Cerebellar nuclear complex (tissue), 1 donor: Measurements from ENCODE around the gene LAMP2.

Experiments used
- DNase-seq, 2 experiments: peaks; one replicate each; lab custom pipeline; 2025; lab: John Stamatoyannopoulos, UW

LAMP2 gene

GRCh38 chrX:120456973-120457372 is 12.1 kb downstream of the LAMP2 start:
- no peak for DNase-seq

DNA sequence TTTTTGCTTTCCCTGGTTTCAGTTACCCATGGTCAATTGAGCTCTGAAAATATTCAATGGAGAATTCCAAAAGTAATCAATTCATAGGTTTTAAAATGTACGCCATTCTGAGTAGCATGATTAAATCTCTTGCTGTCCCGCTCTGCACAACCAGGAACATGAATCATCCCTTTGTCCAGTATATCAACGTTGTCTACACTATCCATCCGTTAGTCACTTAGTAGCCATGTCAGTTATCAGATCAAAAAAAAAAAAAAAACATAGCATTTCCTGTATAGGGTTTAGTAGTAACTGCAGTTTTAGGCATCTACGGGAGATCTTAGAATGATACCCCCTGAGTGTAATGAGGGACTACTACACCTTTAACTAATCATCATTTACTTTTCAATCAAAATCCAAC is 15.1 kb downstream of the LAMP2 start:
- DNase-seq: no peak

GRCh38 chrX:120452131-120452530 is 17.0 kb downstream of the LAMP2 start:
- DNase-seq: no peak

DNA sequence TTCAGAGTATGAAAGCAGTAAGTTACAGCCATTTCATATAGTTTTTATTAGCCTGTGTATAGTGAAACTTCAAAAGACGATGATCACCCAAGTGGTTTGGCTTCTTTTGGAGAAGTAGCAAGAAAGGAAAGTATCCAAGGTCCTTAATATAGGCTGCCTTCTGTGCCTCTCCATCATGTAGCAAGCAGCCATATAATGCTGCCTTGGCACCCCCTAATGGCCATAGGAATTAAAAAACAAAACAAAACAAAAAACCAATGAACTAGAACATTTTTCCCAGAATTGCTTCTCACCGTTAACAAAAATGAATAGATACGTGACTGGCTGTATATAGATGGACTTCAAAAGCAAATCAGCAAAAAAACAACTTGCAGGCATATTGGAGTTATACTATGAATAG is 18.9 kb downstream of the LAMP2 start:
- DNase-seq: no peak

DNA sequence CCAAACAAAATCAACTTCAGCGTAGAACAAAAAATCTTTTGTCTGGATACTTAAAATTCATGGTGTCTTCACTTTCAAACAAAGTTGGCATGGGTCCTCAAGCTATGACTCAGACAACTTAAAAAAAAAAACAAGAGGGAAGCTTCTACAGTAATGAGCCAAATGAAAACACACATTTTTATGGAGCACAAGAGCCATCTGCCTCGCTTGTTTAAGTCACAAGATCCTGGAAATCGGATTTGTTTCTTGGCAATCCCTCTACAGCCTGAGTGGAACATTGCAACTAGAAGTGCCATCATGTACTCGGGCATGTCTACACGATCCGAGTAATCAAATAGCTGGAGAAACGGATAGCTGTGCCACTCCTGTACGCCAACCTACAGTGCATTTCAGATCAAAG is 22.6 kb downstream of the LAMP2 start:
- DNase-seq: no peak

- no peak for DNase-seq
These were observed 29.2 kb downstream of the LAMP2 start for GRCh38 chrX:120439921-120440320.

- no peak for DNase-seq
These were observed 39.1 kb downstream of the LAMP2 start for GRCh38 chrX:120429776-120430540.

DNA sequence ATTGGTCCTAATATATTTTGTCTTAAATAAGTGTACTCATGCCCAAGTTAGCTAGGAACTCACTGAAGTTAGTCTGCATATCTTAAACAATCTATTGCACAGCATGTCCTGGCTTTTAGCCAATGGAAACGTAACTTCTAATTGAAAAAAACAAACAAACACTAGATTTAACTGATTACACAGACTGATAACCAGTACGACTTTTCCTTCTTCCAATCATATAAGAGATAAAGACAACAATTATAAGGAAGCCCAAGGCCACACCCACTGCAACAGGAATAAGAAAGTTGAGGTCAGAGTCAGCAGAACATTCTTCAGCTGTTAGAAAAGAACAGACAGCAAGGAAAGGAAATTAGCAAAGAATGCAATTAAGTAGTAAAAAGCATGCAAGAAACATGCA is 40.8 kb downstream of the LAMP2 start:
- DNase-seq: no peak

GRCh38 chrX:120426599-120426998 is 42.5 kb downstream of the LAMP2 start:
- DNase-seq: no peak

DNA sequence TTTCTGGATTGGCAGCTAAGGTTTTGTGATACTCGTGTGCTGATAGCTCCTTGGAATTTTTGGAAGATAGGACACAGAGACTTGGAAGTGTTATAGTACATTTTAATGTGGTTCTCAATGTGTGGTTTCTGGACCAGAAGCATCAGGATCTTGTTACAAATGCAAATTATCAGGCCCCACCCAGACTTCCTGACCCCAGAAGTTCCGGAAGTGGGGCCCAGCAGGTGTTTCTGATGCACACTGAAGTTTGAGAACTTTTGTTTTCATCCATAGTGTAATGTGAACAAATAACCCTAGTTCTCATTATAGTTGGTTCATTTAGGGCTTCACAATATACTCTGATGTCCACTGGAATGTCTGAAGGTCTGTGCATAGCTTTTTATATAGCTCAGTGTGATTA is 49.6 kb downstream of the LAMP2 start:
- DNase-seq: no peak

GRCh38 chrX:120408168-120408567 is 60.9 kb downstream of the LAMP2 start:
- DNase-seq: no peak

GRCh38 chrX:120406638-120407037 is 62.5 kb downstream of the LAMP2 start:
- DNase-seq: no peak

- DNase-seq: no peak
These were observed 66.7 kb downstream of the LAMP2 start for GRCh38 chrX:120402369-120402768.

- no peak for DNase-seq
These were observed 67.8 kb downstream of the LAMP2 start for GRCh38 chrX:120401301-120401700.

- no peak for DNase-seq
These were observed 88.4 kb downstream of the LAMP2 start for GRCh38 chrX:120380699-120381098.

- DNase-seq: no peak
These were observed 89.0 kb downstream of the LAMP2 start for GRCh38 chrX:120379937-120380681.

- DNase-seq: no peak
These were observed 90.5 kb downstream of the LAMP2 start for GRCh38 chrX:120378570-120378969.
